GM18951 (cell line): ENCODE measurements around the gene VPS26C.

Experiments used
- POLR2A ChIP-seq: IDR thresholded peaks from 4 replicates; pipeline ENCODE4 v1.6.1; 2011; ENCODE audit warnings: mild to moderate bottlenecking; ENCODE audit not compliant: insufficient read length, insufficient read depth; ENCODE audit errors: extremely low read depth
- in situ Hi-C: fragments of 300-500 bp; cut with MboI; formaldehyde crosslinking; loops from one replicate; pipeline ENCODE4 v1.12.0; 2022; ENCODE audit warnings: low sequenced_read_pairs, mixed read lengths, inconsistent platforms; ENCODE audit not compliant: unreplicated experiment

Gene VPS26C

DNA sequence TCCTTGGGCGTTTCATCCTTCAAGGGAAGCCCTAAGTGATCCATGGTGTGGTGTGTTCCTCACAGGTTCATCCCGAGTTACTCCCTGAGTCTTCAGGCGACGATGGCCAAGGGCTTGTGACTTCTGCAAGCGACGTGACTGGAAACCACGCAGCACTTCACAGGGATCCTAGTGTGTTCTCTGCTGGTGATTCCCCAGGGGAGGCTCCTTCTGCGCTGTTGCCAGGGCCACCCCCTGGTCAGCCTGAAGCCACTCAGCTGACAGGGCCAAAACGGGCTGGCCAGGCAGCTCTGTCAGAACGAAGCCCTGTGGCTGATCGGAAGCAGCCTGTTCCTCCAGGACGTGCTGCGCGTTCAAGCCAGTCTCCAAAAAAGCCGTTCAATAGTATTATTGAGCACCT lies 71.5 kb downstream of the VPS26C start:
- in situ Hi-C loops: no loop called here
- no peak for TF ChIP-seq POLR2A

GRCh38 chr21:37195059-37195458 lies 72.1 kb downstream of the VPS26C start:
- in situ Hi-C loops: no loop called here
- no peak for TF ChIP-seq POLR2A

GRCh38 chr21:37193676-37194075 lies 73.5 kb downstream of the VPS26C start:
- no peak for TF ChIP-seq POLR2A
- in situ Hi-C loops: no loop called here

DNA sequence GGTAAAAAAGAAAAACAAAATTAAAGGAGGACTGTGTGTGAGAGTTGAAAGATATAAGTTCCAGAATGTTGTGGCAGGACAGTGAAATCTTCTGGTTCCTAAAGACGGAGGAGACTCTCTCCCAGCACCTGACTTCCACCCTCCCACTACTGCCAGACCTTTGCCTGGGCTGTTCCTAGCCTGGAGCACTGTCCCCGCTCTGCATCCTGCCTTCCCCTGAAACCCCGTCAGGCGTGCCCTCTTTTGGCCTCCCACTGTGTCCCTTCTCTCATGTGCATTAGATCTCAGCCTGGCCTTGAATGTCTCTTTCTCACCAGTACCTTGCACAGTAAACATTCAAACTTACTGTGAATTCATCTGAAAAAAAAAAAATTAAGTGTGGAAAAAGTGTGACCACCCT lies 74.1 kb downstream of the VPS26C start:
- in situ Hi-C loops: no loop called here
- TF ChIP-seq POLR2A: no peak

DNA sequence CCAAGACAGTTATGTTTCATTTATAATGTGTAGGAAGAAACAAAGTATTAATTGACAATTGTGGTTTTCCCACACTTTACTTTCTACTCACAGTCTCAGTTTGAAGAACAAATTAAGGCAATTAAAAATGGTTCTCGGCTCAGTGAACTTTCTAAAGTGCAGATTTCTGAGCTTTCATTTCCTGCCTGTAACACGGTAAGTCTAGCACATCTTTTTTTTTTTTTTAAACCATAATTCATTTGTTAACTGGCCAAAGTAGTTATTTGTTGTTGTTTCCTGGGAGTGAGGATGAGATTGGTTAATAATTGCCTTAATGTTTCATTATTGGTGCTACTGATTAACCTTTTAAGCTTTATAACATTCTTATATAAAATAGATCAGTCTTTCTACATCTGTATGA lies 75.1 kb downstream of the VPS26C start:
- TF ChIP-seq POLR2A: no peak
- in situ Hi-C loops: no loop called here

GRCh38 chr21:37188825-37189224 lies 78.3 kb downstream of the VPS26C start:
- TF ChIP-seq POLR2A: no peak

DNA sequence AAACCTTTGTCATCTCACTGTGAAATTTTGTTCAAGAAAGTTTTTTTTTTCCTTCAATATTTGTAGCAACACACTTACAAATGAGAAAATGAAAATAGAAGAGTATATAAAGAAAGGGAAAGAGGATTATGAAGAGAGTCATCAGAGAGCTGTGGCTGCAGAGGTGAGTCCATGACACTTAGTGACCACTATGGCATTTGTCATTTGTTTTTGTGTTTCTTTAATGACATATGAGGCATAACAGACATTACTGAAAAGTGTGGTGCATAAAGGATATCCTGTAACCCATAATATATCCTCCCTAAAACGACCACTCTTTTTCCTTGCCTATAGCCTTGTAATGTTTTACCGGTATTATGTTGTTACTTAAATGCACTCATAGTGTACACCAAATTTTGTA lies 80.2 kb downstream of the VPS26C start:
- no peak for TF ChIP-seq POLR2A
- in situ Hi-C loops: no loop called here

More at GRCh38 chr21:37188825-37189224, 78.3 kb downstream of the VPS26C start:
- in situ Hi-C loops: no loop called here

DNA sequence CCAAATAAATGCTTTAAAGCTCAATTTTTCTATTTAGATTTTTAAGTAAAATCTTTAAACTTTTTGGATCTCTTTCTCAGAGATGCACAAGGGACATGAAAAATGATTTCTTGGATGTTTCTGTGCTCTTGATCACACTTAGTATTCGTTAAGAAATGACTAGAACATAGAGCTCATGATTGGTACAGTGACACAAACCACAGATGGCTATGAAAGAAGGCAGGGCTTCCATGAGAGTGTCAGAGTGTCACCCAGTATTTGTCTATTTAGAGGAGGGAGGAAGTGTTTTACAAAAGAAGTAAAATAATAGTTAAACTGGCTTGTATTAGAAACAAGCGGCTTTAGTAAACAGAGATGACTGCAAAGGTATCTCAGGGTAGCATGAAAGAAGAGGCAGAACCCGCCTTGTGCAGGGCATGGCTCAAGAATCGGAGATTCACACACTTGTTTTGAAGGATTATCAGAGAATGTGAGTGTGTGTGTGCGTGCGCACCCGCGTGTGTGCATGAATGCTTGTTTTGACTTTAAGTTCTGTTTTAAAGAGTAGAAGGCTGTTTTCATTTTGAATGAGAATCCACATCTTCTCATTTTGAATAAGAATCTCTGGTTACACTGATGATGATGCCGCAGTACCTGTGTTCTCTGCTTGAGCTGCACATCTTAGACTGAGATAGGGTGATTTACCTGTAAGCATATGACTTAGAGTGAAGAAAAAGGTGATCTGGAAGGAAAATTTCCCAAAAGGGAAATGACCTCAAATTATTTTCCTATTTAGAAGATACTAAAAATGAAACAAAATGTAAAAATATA lies 82.1 kb downstream of the VPS26C start:
- no peak for TF ChIP-seq POLR2A
- in situ Hi-C loops: no loop called here

- no peak for TF ChIP-seq POLR2A
- in situ Hi-C loops: no loop called here
These were observed 83.4 kb downstream of the VPS26C start for GRCh38 chr21:37183749-37184148.

- in situ Hi-C loops: no loop called here
- TF ChIP-seq POLR2A: no peak
These were observed 84.9 kb downstream of the VPS26C start for GRCh38 chr21:37182222-37182621.

- no peak for TF ChIP-seq POLR2A
- in situ Hi-C loops: no loop called here
These were observed 86.1 kb downstream of the VPS26C start for GRCh38 chr21:37181059-37181458.

GRCh38 chr21:37176716-37177115 lies 90.4 kb downstream of the VPS26C start:
- in situ Hi-C loops: no loop called here
- no peak for TF ChIP-seq POLR2A
